ENCODE measurements around the gene EBF3.

EBF3 gene

DNA sequence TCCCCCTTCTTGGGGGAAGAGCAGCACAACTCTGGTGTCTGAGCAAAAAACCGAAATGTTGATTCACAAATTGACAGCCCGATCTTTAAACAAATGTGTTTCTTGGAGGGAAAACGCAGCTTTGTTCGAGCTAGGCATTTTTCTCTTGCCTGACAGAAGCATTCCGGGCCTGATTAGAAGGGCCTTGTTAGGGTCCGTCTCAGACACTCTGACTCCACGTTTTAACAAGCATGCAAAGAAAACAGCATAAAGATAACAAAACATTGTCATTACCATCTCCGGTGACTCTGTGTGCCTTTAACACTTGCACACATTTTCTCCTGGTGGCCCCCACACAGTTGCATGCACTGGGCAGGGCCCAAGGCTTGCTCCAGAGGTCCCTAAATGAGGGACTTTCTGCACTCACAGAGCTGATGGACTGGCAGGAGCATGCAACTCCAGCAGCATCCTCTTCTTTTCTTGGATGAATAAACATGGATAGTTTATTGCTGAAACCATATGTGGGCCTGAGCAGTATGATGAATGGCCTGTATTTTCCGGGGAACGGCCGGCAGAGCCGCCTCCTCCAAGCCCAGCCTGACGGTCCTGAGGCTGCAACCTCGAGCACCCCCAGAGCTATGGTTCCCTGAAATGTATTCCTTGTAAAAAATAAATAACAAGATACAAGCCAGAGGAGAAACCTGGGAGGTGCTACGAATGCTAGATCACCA is 50.9 kb downstream of the EBF3 start:
- FAIRE-seq (no peak), DNase-seq (ENCODE audit: insufficient read length, low spot score) (no peak)

DNA sequence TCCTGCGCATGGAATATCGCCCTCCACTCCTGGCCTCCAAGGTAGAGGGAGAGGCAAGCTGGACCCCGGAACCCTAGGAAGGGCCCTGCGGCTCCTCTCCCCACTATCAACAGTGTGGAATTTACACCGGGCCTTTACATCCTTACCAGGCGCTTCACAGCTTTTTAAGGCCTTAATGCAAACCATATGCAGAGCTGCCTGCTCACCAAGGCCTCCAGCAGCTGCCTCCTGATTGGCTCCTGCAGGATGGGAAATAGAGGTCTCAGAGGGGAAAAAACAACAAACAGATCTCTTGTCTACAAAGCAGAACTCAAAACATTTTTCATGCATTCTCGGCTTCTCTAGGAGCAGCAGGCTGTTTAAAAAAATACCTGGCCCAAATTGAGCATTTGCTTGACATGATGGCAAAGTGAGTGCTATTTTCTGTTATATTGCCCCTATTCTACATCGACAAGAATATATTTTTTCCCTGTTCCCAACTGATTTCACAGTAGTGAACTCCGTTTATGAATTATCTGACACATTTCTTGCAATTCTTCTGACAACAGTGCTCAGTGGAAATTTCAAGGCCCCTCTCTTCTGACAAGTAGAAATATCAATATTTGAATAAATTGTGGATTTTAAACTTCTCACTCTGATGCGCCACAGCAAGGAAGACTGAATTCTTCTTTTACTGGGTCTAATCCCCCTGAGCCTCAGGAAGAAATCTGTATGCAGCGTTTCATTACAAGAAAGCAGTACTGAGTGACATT is 51.7 kb downstream of the EBF3 start:
- no peak for DNase-seq (ENCODE audit: insufficient read length, low spot score)
- FAIRE-seq: no peak

DNA sequence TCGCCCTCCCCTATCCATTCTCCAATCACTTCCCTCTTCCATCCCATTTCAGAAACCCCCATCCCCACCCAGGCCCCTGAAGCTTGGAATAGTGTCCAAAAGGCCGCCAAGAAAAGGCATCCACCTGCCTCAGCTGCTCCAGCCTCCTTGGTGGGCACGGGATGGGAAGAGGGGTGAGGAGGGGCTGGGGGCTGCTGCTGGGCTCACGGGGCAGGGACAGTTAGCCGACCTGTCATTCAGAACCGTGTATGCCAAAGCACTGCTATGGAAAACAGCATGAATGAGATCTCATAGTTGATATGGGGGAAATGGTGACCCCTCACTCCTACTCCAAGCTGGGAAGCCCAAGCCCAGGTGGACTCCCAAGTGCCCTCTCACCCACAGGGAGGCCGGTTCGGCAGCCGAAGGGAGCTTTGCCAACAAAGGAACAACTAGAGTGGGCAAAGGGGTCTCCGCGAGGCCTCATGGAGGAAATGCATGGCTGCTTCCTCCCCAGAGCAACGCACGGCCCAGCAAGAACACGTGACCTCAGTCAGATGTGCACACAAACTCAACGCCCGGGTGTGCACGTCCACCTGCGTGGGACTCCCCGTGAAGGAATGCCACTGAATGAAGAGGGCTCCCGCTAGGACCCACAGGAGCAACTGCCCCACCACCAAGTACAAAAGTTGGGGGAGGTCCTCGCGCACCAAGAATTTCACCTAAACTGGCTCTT is 52.5 kb downstream of the EBF3 start:
- no peak for DNase-seq (ENCODE audit: insufficient read length, low spot score)
- no peak for FAIRE-seq

DNA sequence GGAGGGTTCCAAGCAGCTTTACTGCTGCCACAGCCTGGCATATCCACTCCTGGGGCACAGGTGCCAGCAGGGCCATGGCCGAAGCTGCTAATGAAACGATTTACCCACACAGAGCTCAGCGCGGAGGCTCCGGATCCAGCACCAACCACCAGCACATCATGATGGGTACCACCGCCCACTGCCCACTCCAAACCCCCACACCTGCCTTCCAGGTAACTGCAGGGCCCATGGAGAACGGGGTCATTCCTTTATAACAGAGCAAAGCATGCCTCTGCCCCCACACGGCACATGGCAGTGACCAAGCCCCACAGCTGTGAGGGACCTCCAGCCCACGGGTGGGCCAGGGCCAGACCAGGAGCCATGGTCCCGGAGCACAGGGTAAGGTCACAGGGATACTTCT is 53.2 kb downstream of the EBF3 start:
- DNase-seq (ENCODE audit: insufficient read length, low spot score) (no peak), FAIRE-seq (no peak)

DNA sequence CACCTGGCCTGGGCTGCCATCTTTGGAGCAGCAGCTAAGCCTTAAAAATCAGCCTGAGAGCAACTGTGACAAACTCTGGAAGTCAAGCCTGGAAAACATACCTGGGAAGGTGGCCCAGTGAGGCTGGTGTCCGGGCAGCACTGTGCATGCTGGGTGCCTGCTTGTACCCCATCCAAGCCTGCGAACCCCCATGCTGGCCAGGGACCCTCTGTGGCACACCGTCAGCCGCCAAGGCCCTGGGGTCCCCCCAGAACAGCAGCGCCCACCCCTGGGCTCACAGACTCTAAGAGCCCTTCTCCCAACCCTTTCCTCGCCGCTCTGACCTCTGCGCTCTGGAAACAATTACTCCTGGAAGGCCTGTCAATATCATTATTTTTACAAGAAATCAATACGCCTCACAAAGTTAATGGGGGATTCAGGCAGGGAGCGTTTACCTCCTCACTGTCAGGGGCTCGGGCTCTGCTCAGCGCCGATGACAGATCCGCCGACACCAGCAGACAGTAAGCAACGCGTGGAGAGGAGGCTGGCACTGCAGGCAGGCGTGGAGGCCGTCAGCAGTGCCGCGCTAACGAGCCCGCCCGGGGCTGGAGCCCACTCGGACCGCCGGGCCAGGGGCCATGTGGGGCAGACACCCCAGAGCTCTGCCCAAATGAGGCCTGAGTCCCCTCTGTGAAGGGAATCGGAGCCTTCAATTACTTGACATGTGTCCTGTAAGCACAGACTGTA is 54.4 kb downstream of the EBF3 start:
- FAIRE-seq: no peak

DNA sequence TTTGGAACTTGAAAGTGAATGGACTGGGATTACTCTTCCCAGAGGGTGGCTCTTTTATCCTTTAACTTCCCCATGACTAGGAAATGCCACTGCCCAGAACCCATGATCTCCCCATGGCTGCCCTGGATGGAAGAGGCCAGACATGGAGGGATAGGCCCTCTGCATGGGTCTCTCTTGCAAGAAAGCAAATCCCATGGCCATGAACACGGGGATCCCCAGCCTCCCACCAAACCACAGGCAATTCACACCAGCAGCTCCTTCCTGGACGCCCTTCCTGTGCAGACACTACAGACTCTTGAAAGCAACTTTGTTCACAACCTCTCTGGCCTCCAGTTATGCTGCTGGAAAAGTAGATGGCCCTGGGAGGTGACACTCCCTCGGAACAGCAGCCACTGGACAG is 55.0 kb downstream of the EBF3 start:
- no peak for DNase-seq (ENCODE audit: insufficient read length, low spot score)
- no peak for FAIRE-seq

More for the DNA sequence above, 54.4 kb downstream of the EBF3 start:
- no peak for DNase-seq (ENCODE audit: insufficient read length, low spot score)

DNA sequence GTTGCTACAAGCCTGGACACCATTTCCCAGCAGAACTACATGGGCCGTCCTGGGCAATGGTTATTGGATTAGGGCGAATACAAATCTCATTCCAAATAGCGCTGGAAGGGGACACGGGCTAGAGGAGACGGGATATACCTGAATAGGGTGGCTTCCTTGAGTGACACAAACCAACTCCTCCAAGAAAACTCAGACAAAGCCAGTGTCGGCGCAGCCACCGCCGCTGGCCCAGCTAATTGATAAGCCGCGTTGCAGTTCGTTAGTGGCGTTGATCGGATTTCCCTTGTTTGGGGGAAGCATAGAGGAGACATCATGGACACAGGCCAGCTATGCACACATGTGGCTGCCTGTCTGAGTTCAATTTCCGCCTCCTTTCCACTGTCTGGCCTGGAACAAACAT is 55.7 kb downstream of the EBF3 start:
- no peak for FAIRE-seq
- no peak for DNase-seq (ENCODE audit: insufficient read length, low spot score)

DNA sequence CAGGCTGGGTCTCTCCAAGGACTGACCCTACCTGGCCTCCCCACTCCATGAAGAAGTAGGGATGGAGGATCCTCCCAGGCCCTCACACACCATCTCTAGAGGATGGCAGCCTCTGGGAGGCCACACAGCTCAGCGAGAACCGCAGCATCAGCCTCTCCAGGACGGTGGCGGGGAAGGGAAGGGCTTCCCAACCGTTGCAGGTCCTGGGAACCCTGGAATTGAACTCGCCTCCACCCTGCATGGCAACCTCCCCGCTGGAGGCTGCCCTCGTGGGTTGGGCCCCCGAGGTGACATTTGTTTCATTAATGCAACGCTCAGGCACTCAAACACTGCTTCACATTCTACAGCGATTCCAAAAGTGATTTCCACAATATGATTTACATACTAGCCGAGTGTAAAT is 58.5 kb downstream of the EBF3 start:
- DNase-seq (ENCODE audit: insufficient read length, low spot score): no peak
- FAIRE-seq: no peak

DNA sequence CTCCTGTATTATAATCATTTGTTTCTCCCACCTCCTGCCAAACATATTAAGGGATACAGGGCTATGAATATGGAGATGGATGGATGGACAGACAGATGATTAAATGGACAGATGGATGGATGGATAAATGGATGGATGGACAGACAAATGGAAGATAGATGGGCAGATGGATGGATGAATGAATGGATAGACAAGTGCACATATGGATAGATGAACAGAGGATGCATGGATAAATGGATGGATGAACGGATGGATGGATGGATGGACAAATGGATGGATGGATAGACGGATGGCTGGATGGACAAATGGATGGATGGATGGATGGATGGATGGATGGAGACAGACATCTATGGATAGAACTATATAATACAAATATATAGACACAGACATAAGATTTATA is 59.8 kb downstream of the EBF3 start:
- DNase-seq (ENCODE audit: insufficient read length, low spot score) (no peak), FAIRE-seq (no peak)

DNA sequence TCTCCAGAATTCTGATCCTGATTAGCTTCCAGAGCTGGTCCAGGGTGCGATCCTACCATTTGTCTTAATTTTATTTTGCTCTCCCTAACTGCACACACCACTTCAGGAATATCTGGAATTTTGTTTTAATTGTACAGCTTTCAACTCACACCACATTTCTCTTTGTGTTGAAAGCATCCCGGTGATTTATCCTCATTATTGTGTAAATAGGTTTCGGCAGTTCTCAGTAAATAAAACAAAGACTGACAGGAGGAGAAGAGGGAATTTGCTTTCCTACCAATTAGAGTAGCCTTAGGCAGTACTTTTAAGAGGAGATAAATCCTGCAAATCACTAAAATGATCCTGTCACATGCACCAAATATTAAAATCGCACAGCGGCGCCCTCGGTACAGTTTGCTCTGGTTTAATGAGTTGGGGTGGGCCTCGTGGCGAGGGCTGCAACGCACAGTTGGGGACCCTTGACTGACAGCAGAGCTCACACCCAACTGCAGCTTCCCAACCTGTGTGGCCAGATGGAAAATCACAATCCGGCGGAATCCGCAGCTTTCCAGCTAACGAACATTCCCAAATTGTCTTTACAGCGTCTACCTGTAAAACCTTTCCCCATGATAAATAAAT is 62.6 kb downstream of the EBF3 start:
- no peak for DNase-seq (ENCODE audit: insufficient read length, low spot score)
- FAIRE-seq: no peak

DNA sequence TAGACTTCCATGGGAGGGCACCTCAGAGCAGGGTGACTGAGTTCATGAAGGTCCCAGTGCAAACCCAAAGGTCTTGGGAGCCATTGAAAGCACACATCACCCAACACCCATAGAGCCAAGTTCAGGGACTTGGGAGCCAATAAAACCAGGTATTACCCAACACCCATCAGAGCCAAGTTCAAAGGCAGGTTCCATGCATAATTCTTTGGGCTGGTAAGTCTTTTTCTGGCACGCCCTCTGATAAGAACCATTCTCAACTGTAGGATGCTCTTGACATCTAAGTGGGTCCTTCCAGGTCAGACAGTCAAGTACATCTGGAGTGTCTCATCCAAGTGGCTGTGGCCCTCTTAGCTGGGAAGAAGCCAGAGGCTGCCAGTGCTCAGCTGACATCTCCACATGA is 63.2 kb downstream of the EBF3 start:
- no peak for DNase-seq (ENCODE audit: insufficient read length, low spot score)
- FAIRE-seq: no peak

DNA sequence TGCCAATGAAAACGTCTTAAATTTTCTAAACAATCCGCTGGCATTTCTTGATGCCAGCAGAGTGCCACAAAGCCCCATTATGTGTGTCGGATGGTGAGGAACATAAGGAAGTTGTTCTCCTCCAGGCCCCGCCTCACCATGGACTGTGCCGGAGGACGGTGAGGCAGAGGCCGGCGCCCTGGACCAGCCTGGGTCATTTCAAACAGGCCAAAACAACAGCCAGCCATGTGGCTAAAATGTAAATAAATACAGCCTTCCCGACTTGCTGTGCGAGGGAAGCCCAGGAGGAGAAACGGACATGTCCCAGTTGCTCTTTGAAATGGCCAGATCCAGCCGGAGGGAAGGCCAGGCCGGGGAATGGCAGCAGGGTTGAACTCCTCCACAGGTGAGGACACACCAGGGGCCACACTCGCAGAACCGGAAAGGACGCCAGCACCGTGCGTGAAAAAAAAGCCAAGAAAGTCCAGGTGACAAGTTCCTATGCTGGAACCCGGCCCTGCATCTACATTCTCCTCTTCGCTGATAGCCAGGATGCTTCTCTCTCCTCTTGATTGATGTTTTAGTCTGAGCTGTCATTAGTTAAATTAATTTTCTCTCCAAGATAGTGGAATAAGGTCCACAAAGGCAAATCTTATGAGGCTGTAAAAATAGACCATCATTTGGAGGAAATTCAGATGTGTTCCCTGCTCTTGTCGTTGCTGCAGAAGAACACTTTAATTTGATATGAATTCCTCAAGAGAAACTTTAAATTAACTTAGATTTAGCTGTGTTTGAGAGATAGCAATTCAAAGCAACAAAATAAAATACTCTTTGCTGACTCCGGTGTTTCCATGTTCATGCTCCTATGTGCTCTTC is 64.6 kb downstream of the EBF3 start:
- FAIRE-seq (no peak), DNase-seq (ENCODE audit: insufficient read length, low spot score) (no peak)

DNA sequence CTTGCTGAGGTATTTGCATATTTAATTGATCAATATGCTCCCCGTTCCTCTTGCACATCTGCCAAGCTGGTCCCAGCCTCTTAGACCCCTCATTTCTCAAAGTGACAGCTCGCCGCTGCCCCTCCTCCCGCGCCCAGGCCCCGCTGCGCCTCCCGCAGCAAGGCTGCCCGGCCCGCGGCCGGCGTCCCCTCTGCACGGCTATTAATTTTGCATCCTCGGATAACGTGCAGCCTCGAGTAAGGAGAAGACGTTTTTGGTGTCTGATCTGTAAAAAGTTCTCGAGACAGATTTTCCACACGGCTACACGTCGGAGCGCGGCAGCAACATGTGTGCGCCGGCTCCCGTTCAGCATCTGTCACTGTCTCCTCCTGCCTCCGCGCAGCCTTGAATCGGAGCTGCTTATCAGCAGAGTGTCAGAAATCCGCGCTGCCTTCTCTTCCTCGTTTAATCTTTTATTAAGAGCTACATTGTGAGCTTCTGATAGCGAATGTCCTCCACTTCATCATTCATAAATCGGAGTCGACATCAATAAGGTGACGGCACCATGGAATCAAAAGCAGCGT is 65.3 kb downstream of the EBF3 start:
- no peak for FAIRE-seq
- DNase-seq (ENCODE audit: insufficient read length, low spot score): no peak

DNA sequence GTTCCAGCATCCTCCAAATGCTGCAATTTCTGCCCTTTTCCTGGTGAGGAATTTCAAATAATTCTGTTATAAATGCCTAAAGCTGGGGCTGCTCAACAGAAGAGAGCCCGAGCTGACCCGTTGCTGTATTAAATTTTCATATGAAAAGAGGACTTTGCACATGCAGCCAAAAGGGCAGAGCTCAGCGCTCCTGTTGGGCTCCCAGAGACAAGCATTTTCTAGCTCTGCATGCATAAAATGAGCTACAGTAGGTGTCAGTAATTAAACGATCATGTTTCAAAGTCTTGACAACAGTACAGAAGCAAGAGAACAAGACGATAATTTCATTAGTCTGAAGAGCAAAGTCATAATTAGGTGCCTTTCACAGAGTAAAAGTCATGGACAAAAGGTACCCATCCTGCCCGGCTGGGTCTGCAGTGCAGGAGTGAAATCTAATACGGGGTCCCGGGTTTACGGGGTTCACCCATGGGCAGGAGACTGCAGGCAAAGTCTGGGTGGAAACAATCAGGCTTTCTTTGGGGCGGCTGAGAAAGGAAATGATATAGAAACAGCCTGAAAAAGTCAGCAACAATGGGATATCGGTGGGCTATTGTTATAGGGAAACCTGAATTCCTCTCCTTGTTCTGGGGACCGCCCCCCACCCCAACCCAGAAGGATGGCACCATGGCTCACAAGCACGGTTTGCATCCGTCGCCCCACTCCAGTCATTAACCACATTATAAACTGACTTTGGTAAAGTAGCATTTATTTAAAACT is 66.0 kb downstream of the EBF3 start:
- FAIRE-seq: no peak
- no peak for DNase-seq (ENCODE audit: insufficient read length, low spot score)

DNA sequence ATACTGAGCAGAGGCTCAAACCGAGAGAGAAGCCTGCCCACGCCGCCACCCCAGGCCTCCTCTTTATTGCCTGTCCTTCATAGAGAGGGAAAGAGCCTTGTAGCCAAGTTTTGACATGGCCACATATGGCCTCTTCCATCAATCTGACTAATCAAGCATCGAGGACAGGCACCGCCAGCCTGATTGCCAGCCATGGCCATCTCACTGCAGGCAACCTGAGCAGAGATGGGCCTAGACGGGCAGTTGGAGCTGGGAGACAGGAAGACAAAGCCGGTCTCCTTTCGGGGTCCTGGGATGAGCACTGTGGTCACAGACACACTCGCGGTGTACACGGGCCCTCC is 67.2 kb downstream of the EBF3 start:
- DNase-seq (ENCODE audit: insufficient read length, low spot score) (no peak), FAIRE-seq (no peak)

DNA sequence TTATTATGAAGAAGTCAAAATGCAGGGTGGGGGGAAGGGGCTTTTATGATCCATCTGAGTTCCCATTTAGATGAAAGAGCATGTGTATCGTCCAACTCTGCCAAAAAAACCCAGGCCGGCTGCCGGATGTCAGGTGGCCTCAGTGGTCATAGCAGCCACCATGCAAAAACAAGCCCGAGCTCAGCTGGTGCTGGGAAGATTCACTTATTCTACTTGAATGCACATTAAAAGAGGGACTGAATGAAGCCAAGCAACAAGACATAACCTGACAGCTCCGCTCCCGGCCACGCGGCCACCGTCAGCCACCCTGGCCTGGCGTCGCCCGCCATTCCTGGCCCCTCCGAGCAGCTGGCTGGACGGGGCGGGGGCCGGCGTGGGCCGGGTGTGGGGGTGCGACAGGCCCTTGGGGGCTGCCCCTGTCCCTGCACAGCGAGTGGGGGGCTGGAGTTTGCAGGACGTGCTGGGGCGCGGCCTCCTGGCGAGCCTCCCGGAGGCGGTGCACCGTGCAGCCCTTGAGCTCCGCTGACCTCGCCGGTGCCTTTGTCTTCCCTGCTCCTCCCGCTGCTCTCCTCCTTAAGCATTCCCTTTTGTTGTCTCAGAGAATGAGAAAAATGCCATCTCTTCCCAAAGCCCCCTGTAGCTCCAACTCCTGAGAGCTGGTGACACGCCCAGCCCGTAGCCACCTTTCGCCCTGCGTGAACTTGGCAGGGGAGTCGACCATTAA is 67.8 kb downstream of the EBF3 start:
- DNase-seq (ENCODE audit: insufficient read length, low spot score): no peak
- FAIRE-seq: no peak

DNA sequence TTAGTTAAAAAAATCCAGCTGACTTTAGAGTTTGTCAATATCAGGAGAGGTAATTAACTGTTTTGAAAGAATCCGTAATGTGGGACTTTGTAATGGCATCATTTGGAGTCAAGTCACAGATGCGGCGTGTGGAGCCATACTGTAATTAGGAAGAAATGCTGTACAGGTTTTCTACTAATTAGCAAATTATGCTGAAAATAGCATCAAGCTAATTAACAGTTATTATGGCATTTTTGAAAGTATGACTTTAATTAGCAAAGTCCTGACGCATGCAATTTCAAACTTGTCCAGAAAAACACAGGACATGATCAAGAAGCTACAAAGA is 68.3 kb downstream of the EBF3 start:
- FAIRE-seq: no peak
- DNase-seq (ENCODE audit: insufficient read length, low spot score): no peak

DNA sequence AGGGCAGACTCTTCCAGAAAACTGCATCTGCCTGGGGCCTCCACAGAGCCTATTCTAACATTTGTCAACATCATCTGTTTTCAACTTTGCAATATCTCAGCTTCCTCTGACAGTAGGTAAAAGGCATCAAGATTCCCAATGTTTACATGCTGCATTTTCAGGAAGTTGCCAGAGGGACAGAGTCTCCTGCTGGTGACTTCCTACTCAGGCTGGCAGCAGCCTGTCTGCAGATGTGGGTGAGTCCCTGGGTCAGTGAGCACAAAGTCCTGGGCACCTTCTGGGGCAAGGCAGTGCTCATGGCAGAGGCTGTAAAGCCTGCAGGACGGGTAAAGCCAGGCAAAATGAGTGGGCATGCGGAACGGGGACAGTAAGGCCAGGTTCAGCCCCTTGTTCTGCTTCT is 69.4 kb downstream of the EBF3 start:
- DNase-seq (ENCODE audit: insufficient read length, low spot score) (no peak), FAIRE-seq (no peak)
